Measurements from ENCODE around the gene CHCHD10.

The CHCHD10 gene

GRCh38 chr22:23772649-23773473 lies 5.1 kb upstream of the CHCHD10 start, which contains the start of gene MMP11:
TSS of gene MMP11 (plus strand) at chr22:23772849. CDS start at chr22:23772871, 22 bp downstream.
- Mint-ChIP-seq H3K36me3 (no peaks in the 10 kb centered on the region), H3K9me3 (no peaks in the 10 kb centered on the region), H3K4me1 (peaks cover 33 to 64% of the 10 kb centered on the region in 2 donors), H3K27me3 (no peaks in the 10 kb centered on the region), H3K27ac (peak within 1 kb of the TSS; percentile 79), H3K4me3 (peak within 1 kb of the TSS; percentile 81 to 82)
- DNase-seq: peak; percentile 39
- ATAC-seq (replicated peaks): peak; percentile 47 to 59

GRCh38 chr22:23772315-23772648 lies 4.5 kb upstream of the CHCHD10 start:
- H3K27ac Mint-ChIP-seq: peak overlapping the region; percentile 42
- no peaks in the 10 kb centered on the region for H3K9me3 Mint-ChIP-seq
- H3K4me1 Mint-ChIP-seq: peaks cover 33 to 66% of the 10 kb centered on the region in 2 donors
- no peaks in the 10 kb centered on the region for H3K36me3 Mint-ChIP-seq
- no peak for DNase-seq
- peak overlapping the region; percentile 80 for H3K4me3 Mint-ChIP-seq
- no peaks in the 10 kb centered on the region for H3K27me3 Mint-ChIP-seq
- ATAC-seq (replicated peaks): no peak

GRCh38 chr22:23769321-23769965 lies 1.7 kb upstream of the CHCHD10 start:
- peaks cover 49 to 77% of the 10 kb centered on the region in 2 donors for H3K4me1 Mint-ChIP-seq
- peak overlapping the region; percentile 79 for H3K27ac Mint-ChIP-seq
- no peaks in the 10 kb centered on the region for H3K27me3 Mint-ChIP-seq
- H3K4me3 Mint-ChIP-seq: peak overlapping the region; percentile 62 to 96
- H3K36me3 Mint-ChIP-seq: peaks cover 5 to 15% of the 10 kb centered on the region in 2 donors
- peak in 1 of 2 donors; percentile 15 for ATAC-seq (replicated peaks)
- H3K9me3 Mint-ChIP-seq: no peaks in the 10 kb centered on the region
- peak; percentile 18 for DNase-seq

GRCh38 chr22:23767303-23767672 lies 484 bp downstream of the CHCHD10 start:
- peaks cover 55 to 83% of the 10 kb centered on the region in 2 donors for H3K4me1 Mint-ChIP-seq
- ATAC-seq (replicated peaks) (peak; percentile 1 to 2), DNase-seq (no peak)
- H3K9me3 Mint-ChIP-seq: no peaks in the 10 kb centered on the region
- peaks cover 7 to 26% of the 10 kb centered on the region in 2 donors for H3K36me3 Mint-ChIP-seq
- H3K27me3 Mint-ChIP-seq: no peaks in the 10 kb centered on the region
- peak overlapping the region; percentile 93 to 96 for H3K4me3 Mint-ChIP-seq
- peak overlapping the region; percentile 82 for H3K27ac Mint-ChIP-seq

GRCh38 chr22:23764899-23765881 lies 2.6 kb downstream of the CHCHD10 start:
- H3K27me3 Mint-ChIP-seq: no peaks in the 10 kb centered on the region
- no peaks in the 10 kb centered on the region for H3K9me3 Mint-ChIP-seq
- no peak overlapping the region for H3K27ac Mint-ChIP-seq
- DNase-seq (no peak), ATAC-seq (replicated peaks) (no peak)
- peaks cover 10 to 29% of the 10 kb centered on the region in 2 donors for H3K36me3 Mint-ChIP-seq
- peaks cover 50 to 81% of the 10 kb centered on the region in 2 donors for H3K4me1 Mint-ChIP-seq
- peak overlapping the region in 1 of 2 donors; percentile 71 for H3K4me3 Mint-ChIP-seq

- no peak for ATAC-seq (replicated peaks)
- Mint-ChIP-seq H3K4me3 (peak overlapping the region; percentile 76), H3K27ac (no peak overlapping the region), H3K27me3 (no peaks in the 10 kb centered on the region), H3K36me3 (peaks cover 10 to 29% of the 10 kb centered on the region in 2 donors), H3K9me3 (no peaks in the 10 kb centered on the region), H3K4me1 (peaks cover 45 to 73% of the 10 kb centered on the region in 2 donors)
- DNase-seq: no peak
Observed at GRCh38 chr22:23763954-23764353, 3.8 kb downstream of the CHCHD10 start.

- peak overlapping the region; percentile 42 for H3K27ac Mint-ChIP-seq
- ATAC-seq (replicated peaks) (peak in 1 of 2 donors; percentile 17), DNase-seq (no peak)
- H3K27me3 Mint-ChIP-seq: no peaks in the 10 kb centered on the region
- peaks cover 10 to 29% of the 10 kb centered on the region in 2 donors for H3K36me3 Mint-ChIP-seq
- no peaks in the 10 kb centered on the region for H3K9me3 Mint-ChIP-seq
- peak overlapping the region; percentile 76 for H3K4me3 Mint-ChIP-seq
- peaks cover 44 to 69% of the 10 kb centered on the region in 2 donors for H3K4me1 Mint-ChIP-seq
Observed at GRCh38 chr22:23763579-23763945, 4.2 kb downstream of the CHCHD10 start.

GRCh38 chr22:23762842-23763578 lies 4.8 kb downstream of the CHCHD10 start, which contains the start of gene C22orf15:
TSS of gene C22orf15 (plus strand) at chr22:23762990. CDS start at chr22:23763307, 317 bp downstream.
- Mint-ChIP-seq H3K36me3 (peaks cover 10 to 29% of the 10 kb centered on the region in 2 donors), H3K27ac (peak within 1 kb of the TSS; percentile 42), H3K27me3 (no peaks in the 10 kb centered on the region), H3K4me3 (peak within 1 kb of the TSS; percentile 76), H3K9me3 (no peaks in the 10 kb centered on the region), H3K4me1 (peaks cover 40 to 64% of the 10 kb centered on the region in 2 donors)
- ATAC-seq (replicated peaks): no peak
- DNase-seq: no peak

GRCh38 chr22:23760056-23760455 lies 7.7 kb downstream of the CHCHD10 start:
- peak overlapping the region; percentile 1 for H3K27ac Mint-ChIP-seq
- H3K36me3 Mint-ChIP-seq: peaks cover 5 to 20% of the 10 kb centered on the region in 2 donors
- no peak for DNase-seq
- no peaks in the 10 kb centered on the region for H3K27me3 Mint-ChIP-seq
- ATAC-seq (replicated peaks): no peak
- peaks cover 42 to 71% of the 10 kb centered on the region in 2 donors for H3K4me1 Mint-ChIP-seq
- H3K4me3 Mint-ChIP-seq: no peak overlapping the region
- peaks cover 0 to 2% of the 10 kb centered on the region in 2 donors for H3K9me3 Mint-ChIP-seq

GRCh38 chr22:23759566-23759965 lies 8.2 kb downstream of the CHCHD10 start:
- H3K27me3 Mint-ChIP-seq: no peaks in the 10 kb centered on the region
- DNase-seq (no peak), ATAC-seq (replicated peaks) (no peak)
- peaks cover 0 to 2% of the 10 kb centered on the region in 2 donors for H3K9me3 Mint-ChIP-seq
- no peak overlapping the region for H3K27ac Mint-ChIP-seq
- no peak overlapping the region for H3K4me3 Mint-ChIP-seq
- peaks cover 39 to 71% of the 10 kb centered on the region in 2 donors for H3K4me1 Mint-ChIP-seq
- peaks cover 5 to 15% of the 10 kb centered on the region in 2 donors for H3K36me3 Mint-ChIP-seq

GRCh38 chr22:23756891-23757290 lies 10.9 kb downstream of the CHCHD10 start:
- Mint-ChIP-seq H3K9me3 (peaks cover 0 to 2% of the 10 kb centered on the region in 2 donors), H3K27ac (peak overlapping the region; percentile 52), H3K36me3 (peaks cover 3 to 6% of the 10 kb centered on the region in 2 donors), H3K4me1 (peaks cover 44 to 77% of the 10 kb centered on the region in 2 donors), H3K27me3 (no peaks in the 10 kb centered on the region), H3K4me3 (peak overlapping the region in 1 of 2 donors; percentile 7)
- peak; percentile 13 to 27 for ATAC-seq (replicated peaks)
- peak; percentile 33 for DNase-seq

- peaks cover 0 to 2% of the 10 kb centered on the region in 2 donors for H3K9me3 Mint-ChIP-seq
- H3K4me1 Mint-ChIP-seq: peaks cover 42 to 79% of the 10 kb centered on the region in 2 donors
- H3K4me3 Mint-ChIP-seq: no peak overlapping the region
- ATAC-seq (replicated peaks): no peak
- no peaks in the 10 kb centered on the region for H3K27me3 Mint-ChIP-seq
- no peak for DNase-seq
- H3K36me3 Mint-ChIP-seq: peaks cover 1 to 6% of the 10 kb centered on the region in 2 donors
- H3K27ac Mint-ChIP-seq: no peak overlapping the region
Observed at GRCh38 chr22:23755711-23756110, 12.1 kb downstream of the CHCHD10 start.

GRCh38 chr22:23754980-23755636 lies 12.7 kb downstream of the CHCHD10 start:
- peaks cover 0 to 3% of the 10 kb centered on the region in 2 donors for H3K36me3 Mint-ChIP-seq
- no peak overlapping the region for H3K4me3 Mint-ChIP-seq
- H3K9me3 Mint-ChIP-seq: peaks cover 0 to 2% of the 10 kb centered on the region in 2 donors
- DNase-seq (no peak), ATAC-seq (replicated peaks) (no peak)
- H3K4me1 Mint-ChIP-seq: peaks cover 42 to 80% of the 10 kb centered on the region in 2 donors
- H3K27ac Mint-ChIP-seq: no peak overlapping the region
- H3K27me3 Mint-ChIP-seq: no peaks in the 10 kb centered on the region
